GM10847 (cell line): ENCODE data around the gene SDHB.

Experiments
- POLR2A ChIP-seq: IDR thresholded peaks from 2 replicates; pipeline ENCODE4 v1.6.1; 2011; ENCODE audit not compliant: insufficient read length; ENCODE audit errors: extremely low read depth

The SDHB gene

DNA sequence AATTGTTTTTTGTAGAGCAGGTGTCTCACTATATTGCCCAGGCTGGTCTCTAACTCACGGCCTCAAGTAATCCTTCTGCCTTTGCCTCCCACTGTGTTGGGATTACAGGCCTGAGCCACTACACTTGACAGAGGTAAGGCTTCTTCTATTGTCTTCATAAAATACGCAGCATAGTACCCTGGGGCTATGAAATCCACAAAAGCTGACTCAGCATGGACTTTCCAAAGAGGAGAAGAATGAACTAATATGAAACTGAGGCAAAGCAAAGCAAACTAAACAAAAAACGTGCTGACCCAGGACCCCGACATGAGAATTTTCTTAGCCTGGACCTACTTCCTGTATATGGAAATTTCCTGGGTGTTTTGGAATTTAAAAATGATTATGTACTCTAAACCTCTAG lies 23.6 kb downstream of the SDHB start:
- TF ChIP-seq POLR2A, result no peak

GRCh38 chr1:17028662-17029188 lies 25.1 kb downstream of the SDHB start:
- no peak for TF ChIP-seq POLR2A

DNA sequence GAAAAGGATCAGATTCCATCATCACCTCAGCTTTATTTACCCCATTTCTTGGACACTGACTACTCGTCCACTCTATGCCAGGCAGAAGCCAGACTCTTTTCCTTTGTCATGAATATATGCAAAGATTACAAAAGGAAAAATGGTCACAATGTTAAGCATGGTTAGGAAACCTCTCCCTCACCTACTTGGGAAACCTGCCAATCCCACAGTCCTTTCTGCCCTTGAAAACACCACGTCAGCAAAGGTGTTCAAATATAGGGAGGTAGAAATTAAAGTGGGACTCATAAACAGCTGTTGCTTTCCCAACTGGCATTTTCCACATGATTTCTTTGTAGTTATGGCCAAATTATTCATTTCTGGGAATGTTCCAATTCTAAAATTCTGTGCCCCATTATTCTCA lies 25.9 kb downstream of the SDHB start:
- no peak for TF ChIP-seq POLR2A

- no peak for TF ChIP-seq POLR2A
These were observed 26.4 kb downstream of the SDHB start for GRCh38 chr1:17027403-17027802.

DNA sequence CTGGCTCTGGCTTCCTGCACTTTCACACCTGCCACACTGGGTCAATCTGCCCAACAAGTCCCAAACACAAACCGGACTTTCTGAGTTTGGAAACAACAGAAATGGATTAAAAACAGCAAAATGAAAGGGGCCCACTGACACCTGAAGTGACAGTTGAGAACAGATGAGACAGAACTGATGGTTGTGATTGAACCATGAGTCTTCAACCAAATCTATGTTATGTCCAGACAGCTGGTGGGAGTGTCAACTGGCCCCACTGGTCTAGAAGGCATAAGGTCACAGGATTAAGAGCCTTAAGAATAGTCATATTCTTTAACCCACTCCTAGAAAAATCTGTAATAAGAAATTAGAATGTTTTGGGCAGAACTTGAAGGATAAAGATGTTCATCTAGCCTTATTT lies 29.1 kb downstream of the SDHB start:
- TF ChIP-seq POLR2A, result no peak

GRCh38 chr1:17023573-17023972 lies 30.3 kb downstream of the SDHB start:
- TF ChIP-seq POLR2A, result no peak

- no peak for TF ChIP-seq POLR2A
These were observed 30.7 kb downstream of the SDHB start for GRCh38 chr1:17023102-17023501.

DNA sequence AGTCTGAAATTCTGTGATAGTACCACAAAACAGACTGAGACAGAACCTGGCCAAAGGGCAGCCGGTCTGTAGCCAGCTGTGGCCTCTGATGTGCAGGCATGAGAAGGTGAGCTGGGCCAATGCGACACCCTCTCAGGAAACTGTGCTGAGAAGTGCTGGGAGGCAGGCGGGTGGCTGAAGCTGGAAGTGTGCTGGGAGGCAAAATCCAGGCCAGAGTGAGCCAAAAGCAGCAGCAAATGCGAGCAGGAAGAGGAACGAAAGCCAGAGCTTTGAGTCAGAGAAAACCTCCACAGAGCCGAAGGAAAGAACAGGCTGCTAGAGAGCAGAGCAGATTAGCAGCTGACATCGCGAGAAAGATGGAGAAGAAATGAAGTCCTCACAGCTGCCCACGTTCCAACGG lies 31.9 kb downstream of the SDHB start:
- TF ChIP-seq POLR2A, result no peak

DNA sequence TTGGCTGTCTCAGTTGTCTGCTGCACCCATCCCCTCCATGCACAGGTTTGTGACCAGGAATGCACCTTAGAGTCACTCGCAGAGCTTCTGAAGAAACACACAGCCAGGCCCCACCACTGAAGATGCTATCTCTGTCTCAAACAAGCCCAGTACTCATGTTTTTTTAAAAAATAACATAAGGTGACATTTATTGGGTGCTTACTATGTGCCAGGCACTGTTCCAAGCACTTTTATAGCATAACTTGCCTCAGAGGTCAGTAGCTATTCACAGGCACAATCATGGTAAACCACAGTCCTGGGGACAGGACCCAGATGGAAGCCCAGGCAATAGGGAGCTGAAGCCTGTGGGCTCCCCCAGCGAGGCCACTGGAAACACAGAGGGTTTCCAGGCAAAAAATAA lies 33.3 kb downstream of the SDHB start:
- no peak for TF ChIP-seq POLR2A

GRCh38 chr1:17018849-17019248 lies 35.0 kb downstream of the SDHB start:
- no peak for TF ChIP-seq POLR2A

DNA sequence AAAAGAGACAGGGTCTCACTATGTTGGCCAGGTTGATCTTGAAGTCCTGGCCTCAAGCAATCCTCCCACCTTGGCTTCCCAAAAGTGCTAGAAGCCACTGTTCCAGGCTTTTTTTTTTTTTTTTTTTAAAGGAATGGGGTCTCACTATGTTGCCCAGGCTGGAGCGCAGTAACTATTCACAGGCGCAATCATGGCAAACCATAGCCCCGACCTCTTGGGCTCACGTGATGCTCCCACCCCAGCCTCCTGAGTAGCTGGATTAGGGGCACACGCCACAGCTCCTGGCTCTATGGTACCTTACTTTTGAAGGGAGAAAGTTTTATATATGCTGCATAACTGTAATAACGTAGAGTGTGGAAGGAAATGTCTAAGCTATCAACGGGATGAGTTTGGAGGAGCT lies 36.4 kb downstream of the SDHB start:
- no peak for TF ChIP-seq POLR2A

DNA sequence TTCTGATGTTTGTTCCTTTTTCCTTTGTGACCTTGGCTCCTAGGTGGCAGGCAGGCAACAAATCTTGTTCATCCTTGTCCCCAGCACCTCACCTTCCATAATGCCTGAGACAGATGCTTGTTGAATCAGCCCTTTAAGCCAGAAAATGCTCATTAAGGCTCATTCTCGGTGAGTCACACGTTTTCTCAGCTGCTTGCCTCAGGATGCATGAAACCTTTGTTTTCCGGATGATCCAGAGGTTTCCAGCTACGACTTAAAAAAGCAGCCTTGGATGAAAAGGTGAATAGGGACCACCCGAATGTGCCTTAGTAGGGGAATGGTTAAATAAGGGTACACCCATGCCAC lies 37.5 kb downstream of the SDHB start:
- no peak for TF ChIP-seq POLR2A

DNA sequence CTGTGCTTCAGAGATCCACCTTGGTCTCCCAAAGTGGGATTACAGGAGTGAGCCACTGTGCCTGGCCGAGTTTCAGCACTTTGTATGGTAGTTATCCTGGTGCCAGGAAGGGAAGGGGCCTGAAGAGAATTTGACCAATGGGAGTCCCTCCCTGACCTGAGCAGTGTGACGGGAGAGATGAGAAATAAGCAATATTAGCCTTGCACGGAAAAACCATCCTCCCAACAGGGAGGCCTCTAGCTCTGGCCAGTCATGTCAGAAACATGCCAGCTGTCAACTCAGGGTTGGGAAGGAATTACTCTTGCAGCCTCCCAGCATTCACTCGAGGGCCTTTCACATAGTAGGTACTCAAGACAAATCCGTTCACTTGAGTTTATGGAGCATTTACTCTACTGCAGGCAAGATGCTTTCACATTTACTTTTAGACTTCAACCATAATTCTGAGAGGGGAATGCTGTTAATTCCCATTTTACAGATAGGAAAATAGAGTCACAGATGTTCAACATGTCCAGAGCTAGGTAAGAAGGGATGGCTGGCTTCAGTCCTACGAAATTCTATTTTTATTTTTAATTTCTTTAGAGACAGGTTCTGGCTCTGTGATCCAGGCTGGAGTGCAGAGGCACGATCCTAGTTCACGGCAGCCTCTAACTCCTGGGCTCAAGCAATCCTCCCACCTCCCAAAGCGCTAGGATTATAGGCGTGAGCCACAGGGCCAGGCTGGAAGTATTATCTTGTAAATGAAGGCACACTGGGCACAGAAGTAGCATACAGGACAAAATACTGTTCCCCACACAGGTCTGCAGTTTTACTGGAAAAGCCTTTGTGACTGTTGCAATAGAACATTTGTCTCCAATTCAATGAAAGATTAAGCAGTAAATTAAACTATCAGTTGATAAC lies 38.9 kb downstream of the SDHB start:
- TF ChIP-seq POLR2A, result no peak

- TF ChIP-seq POLR2A, result no peak
These were observed 40.1 kb downstream of the SDHB start for GRCh38 chr1:17013491-17014320.

- TF ChIP-seq POLR2A, result no peak
These were observed 40.9 kb downstream of the SDHB start for GRCh38 chr1:17012775-17013490.
